OCI-LY1 (cell line): Measurements from ENCODE around the gene ZBED2.
"Not testable (repeated sequence)": the region's sequence is repeated elsewhere in the genome, so short reads cannot be mapped to it uniquely, and the experiment has no call there.

Experiments
- H2AFZ ChIP-seq: fragments of 200-600 bp; sonication (generic), shearing (Covaris generic); 2 replicates; pipeline ENCODE4 v1.6.0; 2014; ENCODE audit warnings: antibody characterized with exemption, mild to moderate bottlenecking, low read length
- H3F3A ChIP-seq: fragments of 200-600 bp; sonication (generic), shearing (Covaris generic); 2 replicates; pipeline ENCODE4 v1.6.0; 2014; ENCODE audit warnings: mild to moderate bottlenecking, antibody characterized with exemption, low read length, moderate library complexity; ENCODE audit not compliant: insufficient read depth
- H3K27ac ChIP-seq: fragments of 200-600 bp; sonication (generic); 2 replicates; pipeline ENCODE4 v1.5.1; 2014; ENCODE audit warnings: low read length, mixed run types, mild to moderate bottlenecking, low read depth; ENCODE audit not compliant: poor library complexity, severe bottlenecking
- H3K27me3 ChIP-seq: fragments of 200-600 bp; sonication (generic); 2 replicates; pipeline ENCODE4 v1.6.0; 2014; ENCODE audit warnings: antibody characterized with exemption, mild to moderate bottlenecking, low read length, moderate library complexity; ENCODE audit not compliant: insufficient read depth
- H3K36me3 ChIP-seq: fragments of 200-600 bp; sonication (generic); 2 replicates; pipeline ENCODE4 v1.6.1; 2014; ENCODE audit warnings: mild to moderate bottlenecking, antibody characterized with exemption, low read length, moderate library complexity, mixed read lengths; ENCODE audit not compliant: insufficient read depth
- H3K4me1 ChIP-seq: fragments of 200-600 bp; sonication (generic); 2 replicates; pipeline ENCODE4 v1.5.1; 2014; ENCODE audit warnings: mild to moderate bottlenecking, low read length, moderate library complexity; ENCODE audit not compliant: insufficient read depth, severe bottlenecking
- H3K4me2 ChIP-seq: fragments of 200-600 bp; sonication (generic), shearing (Covaris generic); 2 replicates; pipeline ENCODE4 v1.6.1; 2014; ENCODE audit warnings: low read length
- H3K4me3 ChIP-seq: fragments of 200-600 bp; sonication (generic); 2 replicates; pipeline ENCODE4 v1.5.1; 2014; ENCODE audit warnings: low read length, low read depth, mild to moderate bottlenecking, mixed read lengths; ENCODE audit not compliant: poor library complexity, severe bottlenecking
- H3K79me2 ChIP-seq: fragments of 200-600 bp; shearing (Covaris generic); 2 replicates; pipeline ENCODE4 v1.6.1; 2016; ENCODE audit warnings: mixed run types, low read length, mixed read lengths; ENCODE audit not compliant: insufficient read depth
- H3K9ac ChIP-seq: fragments of 200-600 bp; sonication (generic), shearing (Covaris generic); 2 replicates; pipeline ENCODE4 v1.6.1; 2014; ENCODE audit warnings: mild to moderate bottlenecking, low read length, mixed read lengths
- H3K9me2 ChIP-seq: fragments of 200-600 bp; sonication (generic), shearing (Covaris generic); 2 replicates; pipeline ENCODE4 v1.6.1; 2014; ENCODE audit warnings: low read depth, mild to moderate bottlenecking, low read length, mixed read lengths
- H3K9me3 ChIP-seq: fragments of 200-600 bp; shearing (Covaris generic); 2 replicates; pipeline ENCODE4 v1.6.1; 2014; ENCODE audit warnings: low read length, mixed read lengths
- H4K20me1 ChIP-seq: fragments of 200-600 bp; sonication (generic), shearing (Covaris generic); 2 replicates; pipeline ENCODE4 v1.6.0; 2016; ENCODE audit warnings: mild to moderate bottlenecking, low read length; ENCODE audit not compliant: insufficient read depth
- EZH2 ChIP-seq: fragments of 200-600 bp; sonication (generic), shearing (Covaris generic); IDR thresholded peaks from 2 replicates; pipeline ENCODE4 v1.8.0; 2017; ENCODE audit warnings: borderline replicate concordance, mixed run types, mild to moderate bottlenecking, antibody characterized with exemption, low read length, moderate library complexity, mixed read lengths
- TF ChIP-seq, protein P1 (sequence below): fragments of 200-600 bp; sonication (generic), shearing (Covaris generic); IDR thresholded peaks from 2 replicates; pipeline ENCODE4 v1.5.1; 2017; ENCODE audit warnings: mild to moderate bottlenecking, antibody characterized with exemption, low read length, moderate library complexity, mixed read lengths

ZBED2 gene

DNA sequence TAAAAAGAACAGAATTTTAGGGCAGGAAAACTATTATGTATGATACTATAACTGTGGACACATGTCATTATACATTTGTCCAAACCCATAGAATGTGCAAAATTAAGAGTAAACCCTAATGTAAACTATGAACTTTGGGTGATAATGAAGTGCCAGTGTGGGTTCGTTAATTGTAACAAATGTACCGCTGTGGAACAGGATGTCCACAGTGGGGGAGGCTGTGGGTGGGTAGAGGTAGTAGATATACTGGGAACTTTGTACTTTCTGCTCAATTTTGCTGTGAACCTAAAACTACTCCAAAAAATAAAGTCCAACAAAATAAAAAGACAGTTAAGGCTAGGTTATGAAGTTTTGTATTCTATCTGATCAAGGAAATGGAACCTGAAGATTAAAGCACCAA lies 28.3 kb downstream of the ZBED2 start:
- H3K9me2 ChIP-seq = no peaks in the 10 kb centered on the region; the same call in 1 of the 2 replicates
- no peaks in the 10 kb centered on the region for H3K79me2 ChIP-seq
- no peak overlapping the region for H3K9ac ChIP-seq
- H3K36me3 ChIP-seq = no peaks in the 10 kb centered on the region
- no peaks in the 10 kb centered on the region for H3K4me1 ChIP-seq
- H3K27me3 ChIP-seq = no peaks in the 10 kb centered on the region
- no peaks in the 10 kb centered on the region for H4K20me1 ChIP-seq
- H3F3A ChIP-seq = no peaks in the 10 kb centered on the region
- H2AFZ ChIP-seq = no peak overlapping the region
- H3K4me3 ChIP-seq = no peak overlapping the region
- no peak overlapping the region for H3K4me2 ChIP-seq
- TF ChIP-seq EZH2 = no peak
- TF ChIP-seq, protein P1, sequence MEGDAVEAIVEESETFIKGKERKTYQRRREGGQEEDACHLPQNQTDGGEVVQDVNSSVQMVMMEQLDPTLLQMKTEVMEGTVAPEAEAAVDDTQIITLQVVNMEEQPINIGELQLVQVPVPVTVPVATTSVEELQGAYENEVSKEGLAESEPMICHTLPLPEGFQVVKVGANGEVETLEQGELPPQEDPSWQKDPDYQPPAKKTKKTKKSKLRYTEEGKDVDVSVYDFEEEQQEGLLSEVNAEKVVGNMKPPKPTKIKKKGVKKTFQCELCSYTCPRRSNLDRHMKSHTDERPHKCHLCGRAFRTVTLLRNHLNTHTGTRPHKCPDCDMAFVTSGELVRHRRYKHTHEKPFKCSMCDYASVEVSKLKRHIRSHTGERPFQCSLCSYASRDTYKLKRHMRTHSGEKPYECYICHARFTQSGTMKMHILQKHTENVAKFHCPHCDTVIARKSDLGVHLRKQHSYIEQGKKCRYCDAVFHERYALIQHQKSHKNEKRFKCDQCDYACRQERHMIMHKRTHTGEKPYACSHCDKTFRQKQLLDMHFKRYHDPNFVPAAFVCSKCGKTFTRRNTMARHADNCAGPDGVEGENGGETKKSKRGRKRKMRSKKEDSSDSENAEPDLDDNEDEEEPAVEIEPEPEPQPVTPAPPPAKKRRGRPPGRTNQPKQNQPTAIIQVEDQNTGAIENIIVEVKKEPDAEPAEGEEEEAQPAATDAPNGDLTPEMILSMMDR = no peak
- no peaks in the 10 kb centered on the region for H3K9me3 ChIP-seq
- no peak overlapping the region for H3K27ac ChIP-seq

DNA sequence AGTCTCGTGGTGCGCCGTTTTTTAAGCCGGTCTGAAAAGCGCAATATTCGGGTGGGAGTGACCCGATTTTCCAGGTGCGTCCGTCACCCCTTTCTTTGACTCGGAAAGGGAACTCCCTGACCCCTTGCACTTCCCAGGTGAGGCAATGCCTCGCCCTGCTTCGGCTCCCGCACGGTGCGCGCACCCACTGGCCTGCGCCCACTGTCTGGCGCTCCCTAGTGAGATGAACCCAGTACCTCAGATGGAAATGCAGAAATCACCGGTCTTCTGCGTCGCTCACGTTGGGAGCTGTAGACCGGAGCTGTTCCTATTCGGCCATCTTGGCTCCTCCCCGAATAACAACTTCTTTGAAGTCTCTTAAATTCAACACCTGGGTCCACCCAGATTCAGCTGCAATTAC lies 33.2 kb downstream of the ZBED2 start:
- H3F3A ChIP-seq, H3K4me1 ChIP-seq, H4K20me1 ChIP-seq, H2AFZ ChIP-seq, H3K4me2 ChIP-seq, H3K36me3 ChIP-seq, H3K9me2 ChIP-seq, H3K27me3 ChIP-seq, H3K27ac ChIP-seq, H3K79me2 ChIP-seq, H3K9ac ChIP-seq, H3K4me3 ChIP-seq, H3K9me3 ChIP-seq: not testable (repeated sequence)

DNA sequence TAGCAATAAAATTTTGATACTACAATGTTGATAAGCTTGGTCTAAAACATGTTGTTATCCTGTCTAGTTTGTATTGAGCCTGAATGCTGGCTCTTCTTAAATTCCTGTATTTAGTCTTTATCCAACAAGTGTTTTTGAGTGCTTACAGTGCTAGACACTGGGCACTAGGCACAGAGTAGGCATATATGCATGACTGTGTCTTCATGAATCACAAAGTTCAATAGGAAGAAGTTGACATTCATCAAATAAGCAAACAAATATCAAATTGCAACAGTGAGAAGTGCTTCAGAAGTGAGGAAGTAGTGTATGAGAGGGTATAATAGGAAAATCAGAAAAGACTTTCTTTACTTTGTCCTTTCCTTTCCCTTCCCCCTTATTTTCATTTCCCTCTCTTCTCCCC lies 46.4 kb downstream of the ZBED2 start:
- TF ChIP-seq, protein P1 = no peak
- TF ChIP-seq EZH2 = no peak
- Histone ChIP-seq H3K9me2 (no peaks in the 10 kb centered on the region), H3K9me3 (0 out of 2 replicates have a peak, but pooled peaks cover 3% of the 10 kb centered on the region), H3K27ac (peak overlapping the region; percentile 97), H3K4me3 (peak overlapping the region; percentile 35), H3K27me3 (no peaks in the 10 kb centered on the region), H3K4me2 (peak overlapping the region; percentile 68), H4K20me1 (no peaks in the 10 kb centered on the region), H3K9ac (peak overlapping the region; percentile 55), H3K4me1 (peaks cover 74% of the 10 kb centered on the region), H2AFZ (no peak overlapping the region), H3K79me2 (no peaks in the 10 kb centered on the region), H3K36me3 (no peaks in the 10 kb centered on the region), H3F3A (no peaks in the 10 kb centered on the region; the same call in 1 of the 2 replicates)

DNA sequence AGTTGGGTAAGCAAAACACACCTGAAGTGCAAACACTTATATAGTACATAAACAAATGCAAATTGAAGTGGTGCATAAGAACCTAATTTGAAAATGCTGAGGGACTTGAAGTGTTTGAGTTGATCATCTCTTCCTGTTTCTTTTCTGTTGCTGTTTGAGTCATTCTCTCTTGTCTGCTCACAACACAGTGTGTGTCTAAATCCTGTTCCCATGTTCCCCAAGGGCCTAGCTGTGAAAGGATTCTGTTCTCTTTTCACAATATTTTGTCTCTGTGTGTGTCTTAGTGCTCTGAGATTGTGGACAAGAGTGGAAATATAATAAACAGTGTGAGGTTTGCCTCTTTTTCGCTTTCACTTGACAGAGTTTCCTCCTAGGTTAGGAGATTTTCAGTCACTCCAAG lies 47.1 kb downstream of the ZBED2 start:
- TF ChIP-seq, protein P1 = no peak
- TF ChIP-seq EZH2 = no peak
- no peaks in the 10 kb centered on the region for H4K20me1 ChIP-seq
- H3K79me2 ChIP-seq = no peaks in the 10 kb centered on the region
- H3K4me3 ChIP-seq = peak overlapping the region; percentile 35
- peaks cover 79% of the 10 kb centered on the region for H3K4me1 ChIP-seq
- no peaks in the 10 kb centered on the region for H3K9me2 ChIP-seq
- peak overlapping the region; percentile 68 for H3K4me2 ChIP-seq
- H3K9ac ChIP-seq = peak overlapping the region; percentile 55
- H3K9me3 ChIP-seq = 0 out of 2 replicates have a peak, but pooled peaks cover 3% of the 10 kb centered on the region
- H3F3A ChIP-seq = no peaks in the 10 kb centered on the region; the same call in 1 of the 2 replicates
- peak overlapping the region; percentile 97 for H3K27ac ChIP-seq
- H2AFZ ChIP-seq = no peak overlapping the region
- no peaks in the 10 kb centered on the region for H3K27me3 ChIP-seq
- H3K36me3 ChIP-seq = no peaks in the 10 kb centered on the region
